Stimulated activated CD8-positive, alpha-beta memory T cell treated with anti-CD3 and anti-CD28 coated beads, Interleukin-12 subunit alpha, Interleukin-12 subunit beta, amount 100 ng/mL, for 24 hours (primary cell): ENCODE measurements around the gene UBXN4.
A peak's percentile ranks its signal among the peaks of the same experiment; 100 is the strongest.
"Not testable (repeated sequence)": the region's sequence is repeated elsewhere in the genome, so short reads cannot be mapped to it uniquely, and the experiment has no call there.

ENCODE experiments used
- DNase-seq: peaks from one replicate; pipeline ENCODE4 v3.0.0-alpha.2; 2020; ENCODE audit errors: extremely low read depth

UBXN4 gene

DNA sequence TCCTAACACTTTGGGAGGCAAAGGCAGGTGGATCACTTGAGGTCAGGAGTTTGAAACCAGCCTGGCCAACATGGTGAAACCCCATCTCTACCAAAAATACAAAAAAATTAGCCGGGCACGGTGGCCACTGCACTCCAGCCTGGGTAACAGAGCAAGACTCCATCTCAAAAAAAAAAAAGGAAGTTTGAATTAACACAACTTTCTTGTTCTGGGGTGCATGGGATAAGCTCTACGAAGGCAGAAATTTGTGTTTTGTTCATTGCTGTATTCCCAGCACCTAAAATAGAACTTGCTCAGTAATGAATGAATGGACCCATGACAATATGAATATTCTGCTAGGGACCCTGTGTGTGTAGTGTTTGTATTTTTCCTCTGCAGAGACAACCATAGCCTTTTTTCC lies 66.2 kb downstream of the UBXN4 start:
- DNase-seq: not testable (repeated sequence)

DNA sequence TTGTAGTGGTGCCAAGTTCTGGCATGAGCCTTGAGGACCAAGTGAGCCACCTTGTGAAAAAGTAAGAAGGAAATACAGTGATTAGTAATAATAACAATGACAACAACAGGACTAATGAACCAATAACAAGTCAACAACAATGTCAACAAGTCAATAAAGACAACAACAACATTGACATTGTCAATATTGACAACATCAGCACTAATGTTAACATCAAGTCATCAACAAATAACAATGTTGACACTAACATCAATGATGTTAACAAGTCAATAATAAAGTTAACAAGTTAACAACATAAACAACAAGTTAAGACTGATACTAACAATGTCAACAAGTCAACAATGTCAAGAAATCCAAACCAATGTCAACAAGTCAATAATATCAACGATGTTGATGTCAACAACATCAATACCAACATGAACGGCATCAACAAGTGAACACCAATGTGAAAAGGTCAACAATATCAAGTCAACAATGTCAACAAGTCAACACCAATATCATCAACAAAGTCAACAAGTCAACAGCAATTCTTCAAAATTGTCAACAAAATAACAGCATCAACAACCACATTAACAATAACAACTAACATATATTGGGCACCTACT lies 71.4 kb downstream of the UBXN4 start:
- DNase-seq: no peak

DNA sequence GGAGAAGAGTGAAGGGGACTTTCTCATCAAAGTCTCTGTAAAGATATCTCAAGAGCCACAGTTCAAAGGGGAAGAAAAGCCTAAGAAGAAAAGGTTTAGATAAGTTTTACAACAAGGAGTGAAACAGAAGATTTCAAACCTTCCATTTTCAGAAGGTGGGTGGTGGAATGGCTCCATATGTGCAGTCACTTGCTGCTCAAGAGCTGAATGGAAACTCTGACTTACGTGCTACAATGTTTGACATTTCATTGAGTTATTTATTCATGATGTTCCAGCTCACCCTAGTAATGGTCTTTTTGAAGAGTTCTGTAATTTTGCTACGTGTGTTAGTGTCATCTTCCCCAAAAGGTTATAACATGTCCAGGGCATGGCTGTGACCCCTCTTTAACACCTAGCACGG lies 73.6 kb downstream of the UBXN4 start:
- no peak for DNase-seq

DNA sequence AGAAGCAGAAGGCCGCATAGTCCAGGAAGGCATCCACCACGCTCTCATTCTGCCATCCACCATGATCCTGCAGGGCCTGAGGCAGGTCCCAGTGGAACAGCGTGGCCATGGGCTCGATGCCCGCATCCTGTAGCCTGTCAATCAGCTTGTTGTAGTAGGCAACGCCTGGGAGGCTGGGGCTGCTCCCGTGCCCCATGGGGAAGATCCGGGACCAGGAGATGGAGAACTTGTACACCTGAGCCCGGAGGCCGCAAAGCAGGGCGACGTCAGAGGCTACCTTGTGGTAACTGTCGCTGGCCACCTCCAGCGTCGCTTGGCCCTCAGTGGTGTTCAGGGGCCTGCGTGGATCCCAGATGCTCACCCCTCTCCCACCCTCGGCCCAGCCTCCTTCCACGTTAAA lies 75.8 kb downstream of the UBXN4 start:
- DNase-seq: no peak

DNA sequence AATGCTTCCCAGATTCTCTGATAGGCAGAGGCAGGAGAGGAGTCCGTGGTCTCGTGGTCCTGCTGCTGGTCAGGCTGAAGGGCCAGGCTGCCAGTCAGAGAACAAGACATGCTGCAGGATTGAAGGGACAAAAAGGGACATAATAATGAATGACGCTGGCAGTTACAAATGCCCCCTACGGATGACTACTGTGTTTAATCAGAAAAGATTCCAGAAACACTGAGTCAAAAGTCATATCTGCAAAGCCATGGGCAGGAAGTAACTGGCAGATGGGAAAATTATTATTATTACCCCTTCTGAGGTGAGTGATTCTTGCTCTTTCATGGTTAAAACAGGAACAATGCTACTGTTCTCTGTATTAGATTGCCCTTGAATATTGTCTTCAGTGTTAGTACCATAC lies 76.3 kb downstream of the UBXN4 start:
- no peak for DNase-seq

DNA sequence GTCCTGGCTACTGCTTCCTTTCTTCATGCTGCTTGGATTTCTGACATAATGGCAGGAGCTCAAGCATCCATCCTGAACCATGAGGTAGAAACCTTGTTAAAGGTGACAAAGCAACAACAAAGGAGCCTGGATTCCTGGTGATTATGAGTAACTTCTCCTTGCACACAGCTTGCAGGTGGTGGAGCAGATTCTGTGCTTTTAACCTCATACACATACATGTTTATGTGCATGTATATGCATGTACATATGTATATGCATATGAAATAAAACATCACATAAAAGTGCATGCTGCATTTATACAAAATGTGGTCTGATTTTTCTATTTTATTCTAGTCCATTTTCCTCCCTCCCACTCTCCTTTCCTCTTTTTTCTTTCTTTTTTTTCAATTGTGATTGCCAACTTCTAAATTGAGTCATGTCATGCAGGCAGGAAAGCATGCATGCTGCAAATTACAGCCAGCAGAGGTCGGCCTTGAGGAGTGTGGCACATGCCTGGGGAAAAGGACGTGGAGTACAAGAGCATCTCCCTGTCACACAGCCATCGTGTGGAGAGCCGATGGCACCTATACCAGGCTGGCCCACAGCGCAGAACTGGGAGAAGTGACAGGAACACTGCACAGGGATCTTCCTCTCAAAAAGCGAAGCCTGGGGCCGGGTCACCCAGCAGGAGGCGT lies 77.4 kb downstream of the UBXN4 start:
- no peak for DNase-seq

DNA sequence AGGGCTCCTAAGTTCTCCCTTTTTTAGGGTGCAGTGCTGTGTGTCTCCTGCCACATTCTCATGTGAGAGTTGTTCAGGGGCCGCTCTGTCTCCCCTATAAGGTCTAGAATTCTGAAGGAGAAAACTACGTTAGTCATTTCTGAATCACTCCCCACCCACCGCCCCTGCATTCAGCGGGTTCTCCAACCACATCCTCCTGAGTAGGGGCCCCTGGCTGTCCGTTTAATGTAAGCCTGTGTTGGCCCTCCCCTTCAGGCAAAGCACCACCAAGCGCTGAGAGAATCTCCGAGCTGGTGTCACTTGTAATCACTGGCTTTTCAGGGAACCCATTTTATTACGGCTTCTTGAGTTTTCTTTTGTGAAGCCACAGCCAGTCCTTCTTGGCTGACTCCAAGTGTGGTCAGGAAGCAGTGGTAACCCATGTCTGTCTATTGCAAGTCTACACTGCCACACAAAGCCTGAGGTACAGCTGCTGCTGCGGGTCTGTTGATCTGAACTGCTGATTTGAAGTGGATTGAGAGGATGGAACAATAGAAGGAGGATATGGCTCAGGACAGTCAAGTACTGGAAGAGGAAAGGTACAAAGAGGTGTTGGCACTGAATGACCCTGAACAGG lies 78.5 kb downstream of the UBXN4 start:
- DNase-seq: peak; percentile 75

DNA sequence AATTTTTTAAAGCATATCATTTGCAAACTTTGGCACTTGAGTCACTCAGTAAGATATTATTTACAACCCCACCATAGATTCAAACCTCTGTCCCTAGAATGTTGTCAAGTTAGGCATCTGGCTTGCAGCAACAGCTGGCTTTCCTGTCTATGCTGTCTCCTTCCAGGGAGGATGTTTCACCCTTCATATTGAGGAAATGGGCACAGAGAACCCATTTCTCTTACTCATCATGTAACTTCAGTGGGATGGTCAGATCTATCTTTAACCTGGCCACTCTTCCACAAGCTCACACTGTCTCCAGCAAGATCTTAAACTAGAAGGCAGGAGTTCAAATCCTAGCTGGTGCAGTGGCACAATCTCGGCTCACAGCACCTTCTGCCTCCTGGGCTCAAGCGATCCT lies 79.5 kb downstream of the UBXN4 start:
- no peak for DNase-seq

DNA sequence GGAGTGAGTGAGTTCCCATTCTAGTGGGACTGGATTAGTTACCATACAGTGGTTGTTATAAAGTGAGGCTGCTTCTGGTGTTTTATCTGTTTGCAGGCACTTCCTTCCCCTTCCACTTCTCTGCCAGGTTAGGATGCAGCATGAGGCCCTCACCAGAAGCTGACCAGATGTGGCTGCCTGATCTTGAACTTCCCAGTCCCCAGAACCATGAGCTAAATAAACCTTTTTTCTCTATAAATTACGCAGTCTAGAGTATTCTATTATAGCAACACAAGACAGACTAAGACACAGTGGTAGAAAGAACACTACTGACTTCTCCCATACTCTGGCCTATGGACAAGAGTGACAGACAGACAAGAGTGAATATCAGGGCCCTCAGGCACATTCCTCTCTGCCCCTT lies 81.2 kb downstream of the UBXN4 start:
- DNase-seq: no peak

DNA sequence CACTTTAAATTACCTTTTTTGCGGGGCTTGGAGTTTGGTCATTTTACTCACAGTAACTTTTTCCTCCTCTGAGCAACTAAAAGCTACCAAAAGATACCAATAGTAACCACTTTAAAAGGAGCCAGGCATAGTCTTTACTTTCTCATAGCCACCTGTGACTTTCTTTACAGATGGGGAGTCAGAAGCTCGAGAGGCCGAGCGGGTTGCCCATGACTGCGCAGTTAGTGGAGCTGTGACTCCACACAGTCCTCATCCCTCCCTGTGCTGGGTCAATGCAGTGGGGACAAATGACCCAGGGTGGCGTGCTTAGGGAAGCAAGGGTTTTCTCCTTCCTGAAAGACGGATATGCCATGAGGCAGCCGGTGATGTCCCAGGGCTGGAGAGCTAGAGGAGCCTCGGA lies 83.5 kb downstream of the UBXN4 start:
- DNase-seq: no peak

DNA sequence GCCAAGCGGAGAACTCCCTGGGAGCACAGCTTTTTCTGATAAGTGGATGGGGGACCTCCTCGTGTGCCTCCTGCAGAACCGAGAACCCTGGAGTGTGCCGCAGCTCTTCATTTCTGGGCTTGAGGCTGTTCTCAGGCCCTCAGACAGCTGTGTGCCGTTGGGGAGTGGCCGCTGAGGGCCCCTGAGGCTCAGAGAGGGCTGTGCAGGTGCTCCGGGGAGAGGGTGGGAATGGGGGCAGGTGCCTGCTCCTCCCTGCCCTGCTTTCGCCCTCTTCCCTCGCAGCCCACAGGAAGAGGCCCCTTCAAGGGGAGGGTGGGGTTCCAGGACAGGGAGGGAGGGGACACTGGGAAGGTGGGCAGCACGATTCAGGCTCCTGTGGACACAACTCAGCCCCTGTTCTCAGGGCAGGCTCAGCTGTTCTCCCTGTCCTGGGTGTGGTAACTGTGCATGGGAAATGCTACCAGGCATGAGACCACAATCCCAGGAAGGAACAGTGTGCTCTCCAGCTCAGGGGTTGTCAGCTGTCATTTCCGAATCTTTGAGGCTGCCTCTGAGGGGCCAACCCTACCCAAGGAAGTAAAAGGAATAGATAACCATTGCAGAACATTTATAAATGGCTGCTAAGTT lies 84.0 kb downstream of the UBXN4 start:
- DNase-seq: no peak

DNA sequence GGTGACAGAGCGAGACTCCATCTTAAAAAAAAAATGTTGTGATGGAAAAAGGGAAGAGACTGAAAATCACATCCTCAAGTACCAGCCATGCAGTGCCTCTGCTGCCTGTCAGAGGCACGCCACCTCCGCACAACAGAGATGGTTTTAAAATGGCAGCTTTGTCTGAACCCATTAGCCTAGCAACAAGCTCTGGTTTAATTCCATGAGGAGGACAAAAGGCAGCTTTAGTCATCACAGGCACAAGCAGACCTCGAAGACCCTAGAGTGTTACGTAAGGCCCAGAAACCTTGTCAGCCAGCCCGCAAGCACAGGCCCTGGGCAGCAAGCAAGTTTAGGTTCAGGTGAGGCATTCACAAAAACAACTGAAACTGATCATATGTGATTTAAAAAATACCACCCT lies 84.9 kb downstream of the UBXN4 start:
- DNase-seq: no peak

DNA sequence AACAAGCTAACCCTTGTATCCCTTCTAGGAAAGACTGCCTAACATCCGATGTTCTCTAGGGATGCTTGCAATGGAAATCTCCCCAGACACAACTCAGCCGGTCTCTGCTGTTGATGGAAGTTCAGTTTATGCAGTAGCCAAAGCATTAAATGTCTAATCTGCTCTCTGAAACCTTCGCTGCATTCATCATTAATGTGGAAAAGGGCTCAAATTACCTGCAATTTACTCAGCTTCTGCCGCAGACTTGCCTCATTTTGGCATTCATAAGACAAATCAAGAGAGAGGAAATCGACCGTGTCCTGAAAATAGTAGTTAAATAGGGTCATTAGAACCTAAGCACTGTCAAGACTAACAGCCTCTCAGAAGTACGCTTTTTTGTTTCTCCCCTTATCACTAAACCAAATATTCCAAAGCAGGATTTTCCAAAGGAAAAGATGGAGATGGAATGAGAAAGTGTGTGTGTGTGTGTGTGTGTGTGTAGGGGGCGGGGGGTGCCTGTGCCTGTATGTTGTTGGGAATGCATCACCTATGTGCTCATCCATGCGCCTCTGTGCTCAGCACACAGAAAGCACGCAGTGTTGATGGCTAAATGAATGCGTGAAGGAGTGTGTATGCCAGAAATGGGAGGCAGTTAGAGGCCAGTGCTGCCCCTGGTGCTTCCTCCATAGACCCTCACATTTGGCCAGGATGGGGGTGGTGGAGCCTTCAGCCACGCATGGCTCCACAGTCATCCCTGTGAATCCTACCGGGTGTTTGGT lies 87.9 kb downstream of the UBXN4 start:
- no peak for DNase-seq

DNA sequence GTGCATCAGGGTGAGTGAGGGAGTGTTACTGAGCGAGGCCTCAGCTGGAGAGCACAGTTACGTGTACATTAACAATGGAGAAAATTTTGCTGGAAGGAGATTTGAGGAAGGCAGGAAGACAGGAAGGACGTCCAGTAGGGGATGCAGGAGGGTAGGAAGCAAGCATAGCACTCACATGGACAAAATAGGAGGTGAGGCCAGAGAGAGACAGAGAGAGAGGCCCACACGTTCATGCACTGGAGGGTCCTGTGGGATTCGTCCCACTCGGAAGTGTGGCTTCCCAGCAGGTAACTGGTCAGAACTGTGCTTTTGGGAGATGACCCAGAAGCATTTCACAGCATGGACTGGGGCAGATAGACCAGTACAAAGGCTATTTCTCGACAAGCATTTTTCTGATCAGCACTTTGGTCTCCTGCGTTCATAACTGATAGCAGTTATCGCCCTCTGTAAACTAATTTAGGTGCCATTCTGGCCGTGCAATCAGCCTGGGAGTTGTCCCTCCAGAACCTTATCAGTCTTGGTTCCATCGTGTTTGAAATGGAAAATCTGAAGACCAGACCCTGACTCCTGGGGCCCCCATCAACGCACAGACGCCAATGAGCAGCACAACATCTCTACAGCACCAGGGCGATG lies 89.6 kb downstream of the UBXN4 start:
- no peak for DNase-seq

DNA sequence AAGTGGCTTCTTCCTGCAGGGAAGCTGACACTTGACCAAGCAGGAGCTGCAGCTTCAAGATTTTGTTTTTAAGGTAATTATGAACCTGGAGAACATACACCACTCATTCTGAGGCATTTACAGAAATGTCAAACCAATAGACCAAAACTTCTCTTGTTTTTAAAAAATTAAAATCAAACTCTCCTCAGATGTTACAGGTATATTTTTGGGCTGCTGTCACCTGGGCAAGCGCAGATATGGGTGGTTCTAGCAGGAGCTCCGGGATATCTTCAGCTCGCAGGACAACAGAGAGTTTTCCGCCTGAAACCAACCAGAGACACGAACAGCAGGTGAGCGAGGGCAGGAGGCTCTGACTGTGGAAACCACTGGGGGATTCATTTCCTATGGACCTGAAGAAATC lies 91.2 kb downstream of the UBXN4 start:
- DNase-seq: no peak
